OCI-LY1 (cell line): Measurements from ENCODE around the gene DEGS2.

Experiments used
- H2AFZ ChIP-seq: fragments of 200-600 bp; sonication (generic), shearing (Covaris generic); 2 replicates; pipeline ENCODE4 v1.6.0; 2014; ENCODE audit warnings: antibody characterized with exemption, mild to moderate bottlenecking, low read length
- H3F3A ChIP-seq: fragments of 200-600 bp; sonication (generic), shearing (Covaris generic); 2 replicates; pipeline ENCODE4 v1.6.0; 2014; ENCODE audit warnings: mild to moderate bottlenecking, antibody characterized with exemption, low read length, moderate library complexity; ENCODE audit not compliant: insufficient read depth
- H3K27ac ChIP-seq: fragments of 200-600 bp; sonication (generic); 2 replicates; pipeline ENCODE4 v1.5.1; 2014; ENCODE audit warnings: low read length, mixed run types, mild to moderate bottlenecking, low read depth; ENCODE audit not compliant: poor library complexity, severe bottlenecking
- H3K27me3 ChIP-seq: fragments of 200-600 bp; sonication (generic); 2 replicates; pipeline ENCODE4 v1.6.0; 2014; ENCODE audit warnings: antibody characterized with exemption, mild to moderate bottlenecking, low read length, moderate library complexity; ENCODE audit not compliant: insufficient read depth
- H3K36me3 ChIP-seq: fragments of 200-600 bp; sonication (generic); 2 replicates; pipeline ENCODE4 v1.6.1; 2014; ENCODE audit warnings: mild to moderate bottlenecking, antibody characterized with exemption, low read length, moderate library complexity, mixed read lengths; ENCODE audit not compliant: insufficient read depth
- H3K4me1 ChIP-seq: fragments of 200-600 bp; sonication (generic); 2 replicates; pipeline ENCODE4 v1.5.1; 2014; ENCODE audit warnings: mild to moderate bottlenecking, low read length, moderate library complexity; ENCODE audit not compliant: insufficient read depth, severe bottlenecking
- H3K4me2 ChIP-seq: fragments of 200-600 bp; sonication (generic), shearing (Covaris generic); 2 replicates; pipeline ENCODE4 v1.6.1; 2014; ENCODE audit warnings: low read length
- H3K4me3 ChIP-seq: fragments of 200-600 bp; sonication (generic); 2 replicates; pipeline ENCODE4 v1.5.1; 2014; ENCODE audit warnings: low read length, low read depth, mild to moderate bottlenecking, mixed read lengths; ENCODE audit not compliant: poor library complexity, severe bottlenecking
- H3K79me2 ChIP-seq: fragments of 200-600 bp; shearing (Covaris generic); 2 replicates; pipeline ENCODE4 v1.6.1; 2016; ENCODE audit warnings: mixed run types, low read length, mixed read lengths; ENCODE audit not compliant: insufficient read depth
- H3K9ac ChIP-seq: fragments of 200-600 bp; sonication (generic), shearing (Covaris generic); 2 replicates; pipeline ENCODE4 v1.6.1; 2014; ENCODE audit warnings: mild to moderate bottlenecking, low read length, mixed read lengths
- H3K9me2 ChIP-seq: fragments of 200-600 bp; sonication (generic), shearing (Covaris generic); 2 replicates; pipeline ENCODE4 v1.6.1; 2014; ENCODE audit warnings: low read depth, mild to moderate bottlenecking, low read length, mixed read lengths
- H3K9me3 ChIP-seq: fragments of 200-600 bp; shearing (Covaris generic); 2 replicates; pipeline ENCODE4 v1.6.1; 2014; ENCODE audit warnings: low read length, mixed read lengths
- H4K20me1 ChIP-seq: fragments of 200-600 bp; sonication (generic), shearing (Covaris generic); 2 replicates; pipeline ENCODE4 v1.6.0; 2016; ENCODE audit warnings: mild to moderate bottlenecking, low read length; ENCODE audit not compliant: insufficient read depth
- CTCF ChIP-seq: fragments of 200-600 bp; sonication (generic), shearing (Covaris generic); IDR thresholded peaks from 2 replicates; pipeline ENCODE4 v1.5.1; 2017; ENCODE audit warnings: mild to moderate bottlenecking, antibody characterized with exemption, low read length, moderate library complexity, mixed read lengths
- EZH2 ChIP-seq: fragments of 200-600 bp; sonication (generic), shearing (Covaris generic); IDR thresholded peaks from 2 replicates; pipeline ENCODE4 v1.8.0; 2017; ENCODE audit warnings: borderline replicate concordance, mixed run types, mild to moderate bottlenecking, antibody characterized with exemption, low read length, moderate library complexity, mixed read lengths

Gene DEGS2

GRCh38 chr14:100138955-100139354, 20.5 kb downstream of the DEGS2 start:
- no peaks in the 10 kb centered on the region for H3K9me2 ChIP-seq
- TF ChIP-seq CTCF (no peak), EZH2 (no peak)

GRCh38 chr14:100138082-100138787, 21.2 kb downstream of the DEGS2 start:
- H3K9me3 ChIP-seq: no peaks in the 10 kb centered on the region
- TF ChIP-seq EZH2 (no peak), CTCF (no peak)
- H3K4me3 ChIP-seq: no peak overlapping the region
- no peaks in the 10 kb centered on the region for H4K20me1 ChIP-seq
- no peaks in the 10 kb centered on the region for H3K79me2 ChIP-seq
- H3K27ac ChIP-seq: no peak overlapping the region
- no peaks in the 10 kb centered on the region for H3K4me1 ChIP-seq
- no peaks in the 10 kb centered on the region for H3K36me3 ChIP-seq
- H2AFZ ChIP-seq: no peak overlapping the region
- H3F3A ChIP-seq: no peaks in the 10 kb centered on the region
- H3K9me2 ChIP-seq: no peaks in the 10 kb centered on the region
- H3K27me3 ChIP-seq: no peaks in the 10 kb centered on the region
- H3K9ac ChIP-seq: no peak overlapping the region
- H3K4me2 ChIP-seq: no peak overlapping the region

More at GRCh38 chr14:100138955-100139354, 20.5 kb downstream of the DEGS2 start:
- Histone ChIP-seq H3K27me3 (no peaks in the 10 kb centered on the region), H3F3A (no peaks in the 10 kb centered on the region), H3K36me3 (no peaks in the 10 kb centered on the region), H3K4me1 (no peaks in the 10 kb centered on the region), H3K9ac (no peak overlapping the region), H4K20me1 (no peaks in the 10 kb centered on the region), H3K4me2 (no peak overlapping the region), H3K4me3 (no peak overlapping the region), H3K9me3 (no peaks in the 10 kb centered on the region), H2AFZ (no peak overlapping the region), H3K27ac (no peak overlapping the region), H3K79me2 (no peaks in the 10 kb centered on the region)

- Histone ChIP-seq H3K4me2 (no peak overlapping the region), H2AFZ (no peak overlapping the region), H3K9me3 (no peaks in the 10 kb centered on the region), H3K9me2 (no peaks in the 10 kb centered on the region), H3K27me3 (no peaks in the 10 kb centered on the region), H3K27ac (no peak overlapping the region), H3K9ac (no peak overlapping the region), H4K20me1 (no peaks in the 10 kb centered on the region), H3K4me1 (no peaks in the 10 kb centered on the region), H3F3A (no peaks in the 10 kb centered on the region), H3K4me3 (no peak overlapping the region), H3K79me2 (no peaks in the 10 kb centered on the region), H3K36me3 (no peaks in the 10 kb centered on the region)
- TF ChIP-seq EZH2: no peak
- no peak for TF ChIP-seq CTCF
Measured at GRCh38 chr14:100137173-100137572, 22.3 kb downstream of the DEGS2 start.
